WERI-Rb-1 (cell line): ENCODE results near the gene AWAT2.
A peak's percentile ranks its signal among the peaks of the same experiment; 100 is the strongest.

Source experiments
- DNase-seq: peaks from one replicate; pipeline ENCODE4 v3.0.0-alpha.2; 2020
- H3K27ac ChIP-seq: fragments of 250-450 bp; sonication (Bioruptor Pico); 2 replicates; pipeline ENCODE4 v1.5.1; 2020; ENCODE audit warnings: mild to moderate bottlenecking, moderate library complexity
- H3K27me3 ChIP-seq: fragments of 250-450 bp; sonication (Bioruptor Pico); 2 replicates; pipeline ENCODE4 v1.5.1; 2021; ENCODE audit warnings: mild to moderate bottlenecking, low read depth, moderate library complexity; ENCODE audit not compliant: insufficient read depth, severe bottlenecking
- H3K36me3 ChIP-seq: fragments of 250-450 bp; sonication (Bioruptor Pico); 2 replicates; pipeline ENCODE4 v1.5.1; 2020; ENCODE audit warnings: mild to moderate bottlenecking, moderate library complexity
- H3K4me3 ChIP-seq: 2 replicates; pipeline ENCODE4 v1.5.1; 2011; ENCODE audit warnings: low read depth, mild to moderate bottlenecking, control low read depth, low read length
- H3K9me3 ChIP-seq: fragments of 250-450 bp; sonication (Bioruptor Pico); 2 replicates; pipeline ENCODE4 v1.5.1; 2021; ENCODE audit warnings: mild to moderate bottlenecking, moderate library complexity; ENCODE audit not compliant: severe bottlenecking
- TF ChIP-seq, protein P1 (sequence below): IDR thresholded peaks from 2 replicates; pipeline ENCODE4 v1.5.1; 2011; ENCODE audit warnings: low read depth, mild to moderate bottlenecking, control low read depth, inconsistent platforms, low read length

The AWAT2 gene, protein sequence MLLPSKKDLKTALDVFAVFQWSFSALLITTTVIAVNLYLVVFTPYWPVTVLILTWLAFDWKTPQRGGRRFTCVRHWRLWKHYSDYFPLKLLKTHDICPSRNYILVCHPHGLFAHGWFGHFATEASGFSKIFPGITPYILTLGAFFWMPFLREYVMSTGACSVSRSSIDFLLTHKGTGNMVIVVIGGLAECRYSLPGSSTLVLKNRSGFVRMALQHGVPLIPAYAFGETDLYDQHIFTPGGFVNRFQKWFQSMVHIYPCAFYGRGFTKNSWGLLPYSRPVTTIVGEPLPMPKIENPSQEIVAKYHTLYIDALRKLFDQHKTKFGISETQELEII

GRCh38 chrX:70049925-70050324 is at the start of gene AWAT2:
AWAT2 (minus strand) TSS chrX:70049938; CDS start chrX:70049932, 6 bp downstream.
- Histone ChIP-seq H3K27me3 (no peaks in the 10 kb centered on the region), H3K9me3 (no peaks in the 10 kb centered on the region), H3K27ac (no peak within 1 kb of the TSS), H3K36me3 (no peaks in the 10 kb centered on the region), H3K4me3 (no peak within 1 kb of the TSS)
- no peak for DNase-seq
- TF ChIP-seq, protein P1, sequence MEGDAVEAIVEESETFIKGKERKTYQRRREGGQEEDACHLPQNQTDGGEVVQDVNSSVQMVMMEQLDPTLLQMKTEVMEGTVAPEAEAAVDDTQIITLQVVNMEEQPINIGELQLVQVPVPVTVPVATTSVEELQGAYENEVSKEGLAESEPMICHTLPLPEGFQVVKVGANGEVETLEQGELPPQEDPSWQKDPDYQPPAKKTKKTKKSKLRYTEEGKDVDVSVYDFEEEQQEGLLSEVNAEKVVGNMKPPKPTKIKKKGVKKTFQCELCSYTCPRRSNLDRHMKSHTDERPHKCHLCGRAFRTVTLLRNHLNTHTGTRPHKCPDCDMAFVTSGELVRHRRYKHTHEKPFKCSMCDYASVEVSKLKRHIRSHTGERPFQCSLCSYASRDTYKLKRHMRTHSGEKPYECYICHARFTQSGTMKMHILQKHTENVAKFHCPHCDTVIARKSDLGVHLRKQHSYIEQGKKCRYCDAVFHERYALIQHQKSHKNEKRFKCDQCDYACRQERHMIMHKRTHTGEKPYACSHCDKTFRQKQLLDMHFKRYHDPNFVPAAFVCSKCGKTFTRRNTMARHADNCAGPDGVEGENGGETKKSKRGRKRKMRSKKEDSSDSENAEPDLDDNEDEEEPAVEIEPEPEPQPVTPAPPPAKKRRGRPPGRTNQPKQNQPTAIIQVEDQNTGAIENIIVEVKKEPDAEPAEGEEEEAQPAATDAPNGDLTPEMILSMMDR, result no peak

GRCh38 chrX:70096052-70096451 is 46.3 kb upstream of the AWAT2 start:
- no peaks in the 10 kb centered on the region for H3K36me3 ChIP-seq
- H3K9me3 ChIP-seq, result no peaks in the 10 kb centered on the region
- H3K4me3 ChIP-seq, result no peak overlapping the region
- H3K27ac ChIP-seq, result no peak overlapping the region
- TF ChIP-seq, protein P1, result peak; percentile 66
- DNase-seq, result peak; percentile 61
- H3K27me3 ChIP-seq, result no peaks in the 10 kb centered on the region

- Histone ChIP-seq H3K36me3 (no peaks in the 10 kb centered on the region), H3K27me3 (peaks cover 2% of the 10 kb centered on the region), H3K4me3 (no peak overlapping the region), H3K9me3 (no peaks in the 10 kb centered on the region), H3K27ac (no peak overlapping the region)
- TF ChIP-seq, protein P1, result no peak
- DNase-seq, result no peak
Measured at GRCh38 chrX:70092247-70092646, 42.5 kb upstream of the AWAT2 start.

DNA sequence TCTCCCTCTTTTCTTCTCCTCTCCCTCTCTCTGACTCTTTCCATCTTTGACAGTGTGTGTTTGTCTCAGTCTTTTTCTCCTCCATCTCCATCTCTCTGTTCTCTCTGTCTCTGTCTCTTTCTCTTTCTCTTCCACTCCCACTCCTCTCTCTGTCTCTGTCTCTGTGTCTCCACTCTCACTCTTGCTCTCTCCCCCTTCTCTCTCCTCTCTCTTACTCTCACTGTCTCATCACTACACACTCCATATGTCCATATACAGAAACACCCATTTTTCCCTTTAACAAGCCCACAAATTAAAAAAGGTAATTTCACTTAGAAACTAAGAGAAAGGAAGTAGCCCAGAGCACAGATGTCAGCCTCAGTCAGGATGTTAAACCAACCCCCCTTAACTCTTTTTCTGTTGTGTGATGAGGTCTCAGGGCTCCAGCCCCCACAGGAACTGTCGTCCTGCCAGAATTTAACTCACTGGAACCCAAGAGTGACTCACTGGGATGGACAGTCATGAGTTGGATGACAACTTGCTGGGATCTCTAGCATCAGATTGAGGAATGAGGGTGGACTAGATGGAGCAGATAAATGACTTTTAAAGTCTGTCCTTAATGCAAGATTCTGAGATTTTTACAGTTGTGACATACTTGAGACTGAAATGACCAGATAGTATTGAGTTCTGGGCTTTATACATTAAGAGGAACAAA is 40.0 kb upstream of the AWAT2 start:
- Histone ChIP-seq H3K9me3 (no peaks in the 10 kb centered on the region), H3K27ac (no peak overlapping the region), H3K4me3 (no peak overlapping the region), H3K27me3 (peaks cover 2% of the 10 kb centered on the region), H3K36me3 (no peaks in the 10 kb centered on the region)
- TF ChIP-seq, protein P1, result no peak
- DNase-seq, result no peak

DNA sequence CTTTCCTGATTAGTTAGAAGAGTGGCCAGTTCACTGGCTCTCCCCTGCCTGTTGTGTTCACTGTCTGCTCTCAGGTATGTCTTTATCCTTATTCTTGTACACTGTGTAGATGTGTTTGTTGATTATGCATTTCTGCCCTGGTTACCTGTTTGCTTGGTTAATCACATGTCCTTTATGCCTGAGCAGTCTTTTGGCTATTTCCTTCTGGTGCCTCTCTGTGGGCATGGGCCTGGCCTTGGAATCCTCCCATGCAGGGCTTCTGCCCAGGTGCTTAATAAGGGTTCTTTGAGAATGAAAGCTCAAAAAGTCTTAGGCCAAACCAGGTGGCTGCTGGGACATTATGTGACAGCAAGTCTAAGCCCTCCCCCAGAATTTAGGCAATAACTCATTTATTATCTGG is 39.0 kb upstream of the AWAT2 start:
- Histone ChIP-seq H3K36me3 (no peaks in the 10 kb centered on the region), H3K27me3 (peaks cover 2% of the 10 kb centered on the region), H3K4me3 (no peak overlapping the region), H3K9me3 (no peaks in the 10 kb centered on the region), H3K27ac (no peak overlapping the region)
- no peak for DNase-seq
- TF ChIP-seq, protein P1, result no peak
